NCI-H526 treated with DMSO at 0.1 percent for 48 hours (cell line): ENCODE data around the gene SLC25A12.
"Not testable (repeated sequence)": the region's sequence is repeated elsewhere in the genome, so short reads cannot be mapped to it uniquely, and the experiment has no call there.

Experiments
- DNase-seq: peaks from one replicate; lab custom pipeline; 2025; lab: John Stamatoyannopoulos, UW

Gene SLC25A12

GRCh38 chr2:171788316-171788993 lies 105.6 kb downstream of the SLC25A12 start:
- DNase-seq: no peak

- DNase-seq: no peak
Observed at GRCh38 chr2:171787333-171788072, 106.5 kb downstream of the SLC25A12 start.

DNA sequence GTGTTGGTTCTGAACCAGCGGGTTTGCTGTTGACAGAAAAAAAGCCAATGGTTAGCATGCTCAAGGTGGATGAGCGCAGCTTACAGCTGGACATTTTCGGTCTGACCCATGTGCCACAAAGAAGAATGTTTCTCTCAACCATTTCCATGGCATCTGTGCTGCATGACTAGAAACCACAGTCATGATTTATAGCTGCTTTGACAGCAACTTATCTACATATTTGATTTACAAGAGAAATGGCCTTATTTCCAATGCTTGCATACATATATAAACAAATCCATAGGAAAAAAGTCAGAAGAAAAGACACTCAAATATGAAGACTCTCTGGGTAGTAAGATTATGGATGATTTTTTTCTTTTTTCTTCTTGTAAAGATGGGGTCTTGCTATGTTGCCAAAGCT lies 108.6 kb downstream of the SLC25A12 start:
- no peak for DNase-seq

DNA sequence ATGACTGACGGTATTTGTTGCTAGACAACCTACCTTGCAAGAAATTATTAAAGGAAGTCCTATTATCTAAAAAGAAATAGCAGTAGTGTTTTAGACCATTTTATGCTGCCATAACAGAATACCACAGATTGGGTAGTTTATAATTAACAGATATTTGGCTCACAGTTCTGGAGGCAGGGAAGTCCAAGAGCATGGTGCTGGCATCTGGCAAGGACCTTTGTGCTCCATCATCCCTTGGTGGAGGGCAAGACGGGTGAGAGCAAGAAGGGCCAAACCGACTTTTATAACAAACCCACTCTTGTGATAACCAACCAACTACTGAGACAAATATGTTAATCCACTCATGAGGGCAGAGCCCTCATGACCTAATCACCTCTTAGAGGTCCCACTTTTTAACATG lies 115.5 kb downstream of the SLC25A12 start:
- DNase-seq: no peak

DNA sequence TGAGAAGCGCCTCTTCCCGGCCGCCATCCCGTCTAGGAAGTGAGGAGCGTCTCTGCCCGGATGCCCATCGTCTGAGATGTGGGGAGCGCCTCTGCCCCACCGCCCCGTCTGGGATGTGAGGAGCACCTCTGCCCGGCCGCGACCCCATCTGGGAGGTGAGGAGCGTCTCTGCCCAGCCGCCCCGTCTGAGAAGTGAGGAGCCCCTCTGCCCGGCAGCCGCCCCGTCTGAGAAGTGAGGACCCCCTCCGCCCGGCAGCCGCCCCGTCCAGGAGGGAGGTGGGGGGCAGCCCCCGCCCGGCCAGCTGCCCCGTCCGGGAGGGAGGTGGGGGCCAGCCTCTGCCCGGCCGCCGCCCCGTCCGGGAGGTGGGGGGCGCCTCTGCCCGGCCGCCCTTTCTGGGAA lies 119.5 kb downstream of the SLC25A12 start:
- not testable (repeated sequence) for DNase-seq

DNA sequence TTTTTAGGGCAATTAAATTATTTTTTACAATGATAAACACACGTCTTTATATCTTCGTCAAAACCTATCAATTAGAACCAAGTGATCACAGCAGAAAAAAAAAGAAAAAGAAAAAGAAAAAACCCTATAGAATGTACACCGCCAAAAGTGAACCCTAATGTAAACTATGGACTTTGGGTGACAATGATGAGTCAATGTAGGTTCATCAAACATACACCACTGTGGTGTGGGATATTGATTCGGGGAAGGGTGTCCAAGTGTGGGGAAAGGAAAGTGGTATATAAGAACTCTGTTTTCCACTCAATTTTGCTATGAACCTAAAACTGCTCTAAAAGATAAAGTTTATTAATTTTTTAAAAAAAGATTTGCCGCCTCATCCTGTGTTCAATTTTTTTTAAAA lies 121.7 kb downstream of the SLC25A12 start:
- DNase-seq: no peak

GRCh38 chr2:171771463-171771862 lies 122.6 kb downstream of the SLC25A12 start:
- DNase-seq: no peak

DNA sequence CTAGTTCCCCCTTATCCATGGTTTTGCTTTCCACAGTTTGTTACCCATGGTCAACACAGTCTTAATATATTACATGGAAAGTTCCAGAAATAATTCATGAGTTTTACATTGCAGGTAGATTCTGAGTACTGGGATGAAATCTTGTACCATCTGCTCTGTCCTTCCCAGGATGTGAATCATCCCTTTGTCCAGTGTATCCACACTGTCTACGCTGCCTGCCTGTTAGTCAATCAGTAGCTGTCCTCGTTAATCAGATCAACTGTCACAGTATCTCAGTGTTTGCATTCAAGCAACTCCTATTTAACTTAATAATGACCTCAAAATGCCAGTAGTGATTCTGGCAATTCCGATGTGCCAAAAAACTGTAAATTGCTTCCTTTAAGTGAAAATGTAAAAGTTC lies 130.4 kb downstream of the SLC25A12 start:
- no peak for DNase-seq

GRCh38 chr2:171762879-171763573 lies 131.0 kb downstream of the SLC25A12 start:
- DNase-seq: no peak

GRCh38 chr2:171761176-171761575 lies 132.9 kb downstream of the SLC25A12 start:
- not testable (repeated sequence) for DNase-seq

DNA sequence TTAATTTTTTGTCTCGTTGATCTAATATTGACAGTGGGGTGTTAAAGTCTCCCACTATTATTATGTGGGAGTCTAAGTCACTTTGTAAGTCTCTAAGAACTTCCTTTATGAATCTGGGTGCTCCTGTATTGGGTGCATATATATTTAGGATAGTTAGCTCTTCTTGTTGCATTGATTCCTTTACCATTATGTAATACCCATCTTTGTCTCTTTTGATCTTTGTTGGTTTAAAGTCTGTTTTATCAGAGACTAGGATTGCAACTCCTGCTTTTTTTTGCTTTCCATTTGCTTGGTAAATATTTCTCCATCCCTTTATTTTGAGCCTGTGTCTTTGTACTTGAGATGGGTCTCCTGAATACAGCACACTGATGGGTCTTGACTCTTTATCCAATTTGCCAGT lies 135.3 kb downstream of the SLC25A12 start:
- not testable (repeated sequence) for DNase-seq

DNA sequence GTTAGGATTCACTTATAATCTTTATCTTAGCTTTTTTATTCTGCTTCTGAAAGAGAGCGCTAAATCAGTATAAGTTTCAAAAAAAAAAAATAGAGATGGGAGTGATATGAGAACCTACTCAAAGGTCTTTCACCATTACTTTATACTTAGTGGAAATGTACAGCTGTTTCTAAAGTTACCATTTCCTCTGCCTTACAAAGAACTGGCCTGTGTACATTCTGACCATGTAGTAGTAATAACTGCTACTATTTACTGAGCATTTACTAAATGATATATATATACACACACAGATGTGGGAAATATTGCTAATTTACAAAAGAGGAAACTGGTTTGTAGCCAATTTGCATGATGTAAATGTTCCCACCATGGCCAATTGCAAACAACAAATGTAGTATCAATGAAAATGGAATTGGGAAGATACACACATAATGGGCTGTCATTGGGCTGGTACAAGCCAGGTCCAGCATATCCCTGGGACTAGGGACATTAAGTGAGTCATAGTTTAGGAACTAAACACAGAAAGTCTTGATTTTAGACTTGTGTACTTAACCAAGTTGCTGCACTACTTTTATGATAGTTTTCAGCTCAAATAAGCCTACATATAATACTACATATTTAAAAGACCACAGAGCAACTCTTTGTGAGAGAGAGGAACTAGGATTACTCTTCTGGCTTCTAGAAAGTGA lies 139.6 kb downstream of the SLC25A12 start:
- no peak for DNase-seq

GRCh38 chr2:171747371-171747770 lies 146.7 kb downstream of the SLC25A12 start:
- no peak for DNase-seq

DNA sequence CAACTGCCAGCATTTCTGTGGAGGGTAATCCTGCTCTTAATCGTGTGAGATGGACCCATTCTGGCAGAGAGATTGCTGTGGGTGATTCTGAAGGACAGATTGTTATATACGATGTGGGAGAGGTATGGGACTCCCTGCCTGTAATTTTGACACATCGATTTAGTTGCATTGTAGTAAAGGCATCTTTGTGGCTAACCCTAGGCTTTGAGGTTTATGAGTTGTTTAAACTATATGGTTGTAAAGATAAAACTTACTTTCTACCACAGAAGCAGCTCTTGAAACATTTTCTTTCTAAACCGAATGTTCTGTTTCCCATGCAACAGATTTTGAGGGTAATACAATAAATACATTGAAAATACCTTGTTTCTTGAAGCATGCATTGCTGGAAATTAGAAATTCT lies 148.2 kb downstream of the SLC25A12 start:
- DNase-seq: no peak

- DNase-seq: no peak
Observed at GRCh38 chr2:171745141-171745540, 148.9 kb downstream of the SLC25A12 start.

- no peak for DNase-seq
Observed at GRCh38 chr2:171742760-171743159, 151.3 kb downstream of the SLC25A12 start.

DNA sequence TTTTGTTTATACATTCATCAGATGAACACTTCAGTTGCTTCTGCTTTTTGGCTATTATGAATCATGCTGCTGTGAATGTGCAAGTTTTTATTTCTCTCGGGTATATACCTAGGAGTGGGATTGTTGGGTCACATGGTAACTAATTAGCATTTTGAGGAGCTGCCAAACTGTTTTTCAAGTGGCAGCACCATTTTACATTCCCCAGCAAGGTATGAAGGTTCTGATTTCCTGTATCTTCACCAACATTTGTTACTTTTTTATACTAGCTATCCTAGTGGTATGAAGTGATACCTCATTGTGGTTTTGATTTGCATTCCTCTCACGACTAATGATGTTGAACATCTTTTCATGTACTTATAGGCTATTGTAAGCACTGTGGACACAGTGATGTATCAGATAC lies 152.9 kb downstream of the SLC25A12 start:
- DNase-seq: peak; percentile 29

GRCh38 chr2:171735991-171736710 lies 157.9 kb downstream of the SLC25A12 start:
- no peak for DNase-seq
